GM18498 (cell line): ENCODE data around the gene SSTR4.

Source experiments
- ATAC-seq: cut with Tn5 transposase; IDR thresholded peaks from one replicate; pipeline ENCODE4 v1.9.1; 2021; ENCODE audit warnings: mild to moderate bottlenecking, moderate library complexity; ENCODE audit not compliant: unreplicated experiment

SSTR4 gene

GRCh38 chr20:23039885-23040508 is 4.9 kb downstream of the SSTR4 start:
- no peak for ATAC-seq

DNA sequence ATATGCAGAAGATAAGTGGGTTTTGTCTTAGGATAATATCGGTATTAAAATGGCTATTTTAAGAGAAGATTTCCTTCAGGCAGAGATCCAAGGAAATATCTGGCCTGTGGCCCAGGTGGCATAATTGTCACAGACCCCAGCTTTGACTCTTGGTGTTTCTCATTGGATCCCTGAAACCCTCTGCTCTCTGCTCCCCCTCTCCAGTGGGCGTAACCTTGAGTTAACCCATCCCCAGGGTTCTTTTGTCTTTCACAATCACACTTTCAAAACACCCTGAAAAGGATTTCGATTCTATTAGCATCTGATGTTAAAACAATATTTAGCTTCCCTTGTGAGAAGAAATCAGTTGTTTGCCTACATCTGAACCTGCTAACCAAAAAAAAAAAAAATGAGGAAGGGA is 7.2 kb downstream of the SSTR4 start:
- no peak for ATAC-seq

DNA sequence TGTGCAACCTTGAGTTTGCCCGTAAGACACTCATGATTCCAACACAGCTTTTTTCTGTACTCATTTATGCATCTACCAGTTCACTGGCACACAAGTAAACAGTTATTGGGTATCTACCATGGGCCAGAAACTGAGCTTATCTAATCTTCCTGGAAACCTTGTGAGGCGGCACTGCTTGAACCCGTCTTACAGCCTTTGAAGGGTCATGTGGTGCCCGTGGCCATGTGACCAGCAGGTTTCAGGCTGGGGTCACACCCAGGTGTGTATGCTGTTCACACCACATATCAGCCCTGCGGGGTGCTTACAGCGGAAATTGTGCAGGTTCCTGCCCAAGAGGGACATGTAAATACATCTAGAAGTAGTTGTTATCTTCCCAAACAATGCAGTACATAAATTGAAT is 8.3 kb downstream of the SSTR4 start:
- ATAC-seq, result no peak

- no peak for ATAC-seq
Measured at GRCh38 chr20:23046431-23046830, 11.3 kb downstream of the SSTR4 start.

GRCh38 chr20:23047001-23047737 is 12.1 kb downstream of the SSTR4 start:
- no peak for ATAC-seq

DNA sequence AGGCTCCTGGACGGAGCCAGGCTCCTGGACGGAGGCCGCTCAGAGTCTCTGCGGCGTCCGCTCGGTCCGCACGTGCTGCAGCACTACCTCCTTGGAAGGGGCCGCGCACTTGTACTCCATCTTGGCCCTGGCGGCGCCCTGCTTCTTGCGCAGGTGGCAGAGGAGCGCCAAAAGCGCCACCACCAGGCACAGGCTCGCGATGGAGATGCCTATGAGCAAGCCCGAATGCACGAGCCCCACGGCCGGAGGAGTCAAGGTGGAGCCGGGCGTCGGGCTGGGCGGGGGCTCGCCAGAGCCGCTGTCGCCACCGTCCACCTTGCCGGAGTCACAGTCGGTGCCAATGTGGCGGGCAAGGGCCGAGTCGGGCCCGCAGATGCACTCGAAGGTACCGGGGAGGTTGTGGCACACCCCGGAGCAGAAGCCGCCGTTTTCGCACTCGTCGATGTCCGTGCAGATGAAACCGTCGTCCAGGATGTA is 12.7 kb downstream of the SSTR4 start:
- no peak for ATAC-seq

DNA sequence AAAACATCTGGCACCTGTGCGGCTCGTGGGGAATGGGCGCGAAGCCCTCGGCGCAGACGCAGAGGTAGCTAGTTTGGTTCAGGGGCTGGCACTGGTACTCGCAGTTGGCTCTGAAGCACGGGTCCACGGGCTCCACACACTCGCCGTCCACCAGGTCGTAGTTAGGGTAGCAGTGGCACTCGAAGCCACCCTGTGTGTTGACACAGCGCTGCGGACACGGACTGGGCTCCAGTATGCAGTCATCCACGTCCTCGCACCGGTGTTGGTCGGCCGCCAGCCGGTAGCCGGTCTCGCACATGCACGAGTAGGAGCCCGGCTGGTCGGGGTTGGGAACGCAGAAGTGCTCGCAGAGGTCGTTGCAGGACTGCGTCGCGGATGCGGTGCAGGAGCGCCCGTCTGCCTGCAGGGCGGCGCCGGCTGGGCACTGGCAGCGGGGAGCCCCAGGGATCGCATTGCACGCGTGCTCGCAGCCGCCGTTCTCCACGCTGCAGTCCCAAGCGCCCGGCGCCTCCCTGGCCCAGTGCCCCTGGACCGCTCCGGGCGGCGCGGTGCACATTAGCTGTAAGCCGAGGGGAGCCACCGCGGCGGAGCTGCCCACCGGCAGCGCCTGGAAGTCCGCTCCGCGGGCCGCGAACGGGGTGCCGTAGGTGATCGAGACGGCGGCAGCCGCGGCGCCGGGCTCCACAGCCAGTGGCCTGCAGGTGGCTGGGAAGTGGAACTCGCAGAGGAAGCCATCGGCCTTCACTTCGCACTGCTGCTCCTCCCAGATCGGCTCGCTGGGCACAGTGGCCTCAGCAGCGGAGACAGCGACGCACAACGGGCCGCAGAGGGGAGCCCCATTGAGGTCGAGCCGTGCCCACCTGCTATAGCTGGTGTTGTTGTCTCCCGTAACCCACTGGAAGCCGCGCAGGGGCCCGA is 13.4 kb downstream of the SSTR4 start:
- ATAC-seq, result no peak

- no peak for ATAC-seq
Measured at GRCh38 chr20:23049201-23050075, 14.3 kb downstream of the SSTR4 start, which contains the start of gene THBD. THBD (minus strand) TSS chr20:23049672; CDS start chr20:23049504, 168 bp downstream.

- ATAC-seq, result no peak
Measured at GRCh38 chr20:23050076-23050838, 15.1 kb downstream of the SSTR4 start.

GRCh38 chr20:23050847-23051627 is 15.9 kb downstream of the SSTR4 start:
- no peak for ATAC-seq

DNA sequence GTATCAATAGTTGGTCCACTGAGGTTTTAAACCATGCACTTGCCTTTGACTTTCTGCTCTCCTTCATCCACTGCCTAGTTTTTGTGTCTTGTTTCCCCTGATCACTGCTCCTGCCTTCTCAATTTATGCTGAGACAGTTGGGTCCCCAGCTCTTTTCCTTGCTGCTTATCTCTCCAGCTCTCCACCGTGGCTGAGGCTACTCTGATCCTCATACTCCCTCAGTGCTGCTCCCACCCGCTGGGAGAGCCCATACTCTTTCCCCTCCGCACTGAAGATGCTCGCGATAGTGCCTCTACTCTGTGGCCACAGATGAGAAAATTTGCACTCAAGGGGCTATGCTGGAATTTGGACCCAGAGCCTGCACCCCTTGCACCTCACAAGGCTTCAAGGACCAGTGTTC is 17.8 kb downstream of the SSTR4 start:
- no peak for ATAC-seq

GRCh38 chr20:23058240-23058639 is 23.1 kb downstream of the SSTR4 start:
- no peak for ATAC-seq

GRCh38 chr20:23059001-23059400 is 23.9 kb downstream of the SSTR4 start:
- ATAC-seq, result no peak

DNA sequence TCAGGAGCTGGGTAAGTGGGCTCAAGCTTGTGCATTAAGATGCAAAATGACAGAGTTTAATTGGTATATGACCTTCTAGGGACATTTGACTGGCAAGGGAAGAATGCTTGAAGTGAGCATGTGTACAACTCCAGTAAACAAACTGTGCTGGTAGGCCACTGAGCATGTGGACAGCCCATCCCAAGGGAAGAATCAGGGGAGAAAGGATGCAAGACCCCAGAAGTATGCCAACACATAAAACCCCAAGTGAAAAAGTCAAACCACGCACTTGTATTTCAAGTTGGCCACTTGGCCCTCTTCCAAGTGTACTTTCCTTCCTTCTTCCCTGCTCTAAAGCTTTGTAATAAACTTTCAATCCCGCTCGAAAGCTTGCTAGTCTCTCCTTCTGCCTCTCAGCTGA is 24.7 kb downstream of the SSTR4 start:
- ATAC-seq, result no peak

GRCh38 chr20:23060629-23061028 is 25.5 kb downstream of the SSTR4 start:
- ATAC-seq, result no peak

- no peak for ATAC-seq
Measured at GRCh38 chr20:23061262-23061661, 26.1 kb downstream of the SSTR4 start.

- ATAC-seq, result no peak
Measured at GRCh38 chr20:23061734-23062561, 26.8 kb downstream of the SSTR4 start.

GRCh38 chr20:23062632-23063031 is 27.5 kb downstream of the SSTR4 start:
- no peak for ATAC-seq
